ENCODE measurements around the gene TRAPPC10. TPM values are rescaled to one million over a fixed set of nuclear protein-coding genes. Genes with fewer than 3 reads are reported as not detected.

TRAPPC10 gene
- total and polyA plus RNA-seq, 10 of the 15 experiments (the other 5 are each of a cell fraction or from before 2014, with no cell fraction given), result 1.1 to 39.6 (median 28.2) TPM

DNA sequence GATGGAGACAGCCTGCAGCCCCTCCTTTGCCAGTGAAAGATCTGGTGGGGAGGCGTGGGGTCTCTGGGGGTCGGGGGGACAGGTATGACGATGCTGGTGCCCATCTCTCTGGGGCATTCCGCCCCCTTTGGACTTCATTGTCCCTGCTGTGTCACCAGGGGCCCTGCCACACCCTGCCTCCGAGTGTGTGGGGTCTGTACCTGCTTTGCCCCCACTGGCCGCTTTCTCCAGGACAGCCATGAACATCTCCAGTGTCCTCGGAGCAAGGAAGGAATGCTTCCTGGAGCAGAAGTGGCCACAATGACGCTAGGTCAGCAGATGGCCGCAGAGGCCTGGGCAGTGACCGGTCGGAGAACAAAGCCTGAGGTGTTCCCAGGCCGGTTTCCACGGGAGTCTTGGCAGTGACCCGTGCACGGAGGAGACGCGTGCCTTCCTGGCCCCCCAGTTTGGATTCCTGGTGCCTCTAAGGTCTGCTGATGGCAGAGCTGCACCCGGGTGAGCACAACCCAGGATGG is 18.6 kb upstream of the TRAPPC10 start:
- CTCF ChIA-PET, result no interaction called here

GRCh38 chr21:43994085-43994484 is 18.0 kb upstream of the TRAPPC10 start:
- no peak for ATAC-seq
- H3K27me3 ChIP-seq (replicated peaks in 1 of 2; ENCODE audit: control insufficient read depth in 2 of 2, insufficient read depth in 2 of 2, low read length in 1 of 2), result peaks cover 0 to 1% of the 10 kb centered on the region in 2 experiments; a peak in 1 of 4 replicates
- no peak overlapping the region for H3K27ac ChIP-seq (ENCODE audit: control insufficient read depth, insufficient read depth)
- 53% methylated on average over 11 of the region's 11 CpGs for WGBS (ENCODE audit: insufficient coverage, insufficient replicate concordance, low lambda C conversion rate, missing lambda C conversion rate)
- no peaks in the 10 kb centered on the region for H3K4me1 ChIP-seq (ENCODE audit: control insufficient read depth, insufficient read depth, low read length)
- no peak overlapping the region for H3K9ac ChIP-seq (ENCODE audit: control insufficient read depth, insufficient read depth, low read length)
- SMC1A ChIA-PET (ENCODE audit: uncharacterized antibody, unreplicated experiment), result no interaction called here
- H4K20me1 ChIP-seq (ENCODE audit: control insufficient read depth, insufficient read depth), result peaks cover 2% of the 10 kb centered on the region; the same call in 1 of the 2 replicates
- intact Hi-C loops (cut with micrococcal nuclease; ENCODE audit: unreplicated experiment) (no loop called here), in situ Hi-C loops (cut with MboI) (no loop called here)
- TF ChIP-seq PBX3 (IDR thresholded peaks at IDR 0.05; ENCODE audit: insufficient replicate concordance, low read depth, low read length), result no peak
- TF ChIP-seq CHD1 (IDR thresholded peaks at IDR 0.05; ENCODE audit: low read depth, low read length), result no peak
- TF ChIP-seq, protein P1, sequence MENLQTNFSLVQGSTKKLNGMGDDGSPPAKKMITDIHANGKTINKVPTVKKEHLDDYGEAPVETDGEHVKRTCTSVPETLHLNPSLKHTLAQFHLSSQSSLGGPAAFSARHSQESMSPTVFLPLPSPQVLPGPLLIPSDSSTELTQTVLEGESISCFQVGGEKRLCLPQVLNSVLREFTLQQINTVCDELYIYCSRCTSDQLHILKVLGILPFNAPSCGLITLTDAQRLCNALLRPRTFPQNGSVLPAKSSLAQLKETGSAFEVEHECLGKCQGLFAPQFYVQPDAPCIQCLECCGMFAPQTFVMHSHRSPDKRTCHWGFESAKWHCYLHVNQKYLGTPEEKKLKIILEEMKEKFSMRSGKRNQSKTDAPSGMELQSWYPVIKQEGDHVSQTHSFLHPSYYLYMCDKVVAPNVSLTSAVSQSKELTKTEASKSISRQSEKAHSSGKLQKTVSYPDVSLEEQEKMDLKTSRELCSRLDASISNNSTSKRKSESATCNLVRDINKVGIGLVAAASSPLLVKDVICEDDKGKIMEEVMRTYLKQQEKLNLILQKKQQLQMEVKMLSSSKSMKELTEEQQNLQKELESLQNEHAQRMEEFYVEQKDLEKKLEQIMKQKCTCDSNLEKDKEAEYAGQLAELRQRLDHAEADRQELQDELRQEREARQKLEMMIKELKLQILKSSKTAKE (IDR thresholded peaks at IDR 0.05; ENCODE audit: low read depth, poor library complexity, severe bottlenecking), result no peak
- no peak for TF ChIP-seq WRNIP1 (IDR thresholded peaks at IDR 0.05; ENCODE audit: borderline replicate concordance, low read depth, low read length)
- TF ChIP-seq RB1 (IDR thresholded peaks at IDR 0.05; ENCODE audit: borderline replicate concordance), result no peak
- TF ChIP-seq ZNF622 (IDR thresholded peaks at IDR 0.05), result no peak
- BruUV-seq (replicated peaks), result no TSS peak
- H3K79me2 ChIP-seq (ENCODE audit: control insufficient read depth, insufficient read depth, low read length), result no peaks in the 10 kb centered on the region
- no peak overlapping the region for H3K4me3 ChIP-seq
- POLR2A ChIA-PET, result no interaction called here
- RAD21 ChIA-PET (ENCODE audit: unreplicated experiment), result no interaction called here
- CTCF ChIA-PET, result no interaction called here
- no peak for FAIRE-seq
- DNase-seq (ENCODE audit: low read depth, low spot score), result no peak
- H3K4me2 ChIP-seq (ENCODE audit: control insufficient read depth, insufficient read depth), result no peak overlapping the region
- H3K36me3 ChIP-seq (ENCODE audit: control insufficient read depth in 2 of 2, insufficient read depth in 2 of 2, low read length in 1 of 2), result no peaks in the 10 kb centered on the region
- H2AFZ ChIP-seq (ENCODE audit: control insufficient read depth, low read depth, low read length), result no peak overlapping the region
- no peaks in the 10 kb centered on the region; the same call in 2 of the 3 replicates for H3K9me3 ChIP-seq (replicated peaks; ENCODE audit: control insufficient read depth, insufficient read depth, low read length)

More for the DNA sequence above, 18.6 kb upstream of the TRAPPC10 start:
- Histone ChIP-seq H3K9me3 (replicated peaks; ENCODE audit: control insufficient read depth, insufficient read depth, low read length) (no peaks in the 10 kb centered on the region; the same call in 2 of the 3 replicates), H3K4me3 (no peak overlapping the region), H3K36me3 (ENCODE audit: control insufficient read depth in 2 of 2, insufficient read depth in 2 of 2, low read length in 1 of 2) (no peaks in the 10 kb centered on the region), H3K27ac (ENCODE audit: control insufficient read depth, insufficient read depth) (no peak overlapping the region), H3K4me2 (ENCODE audit: control insufficient read depth, insufficient read depth) (no peak overlapping the region), H4K20me1 (ENCODE audit: control insufficient read depth, insufficient read depth) (peaks cover 2% of the 10 kb centered on the region; the same call in 1 of the 2 replicates), H3K9ac (ENCODE audit: control insufficient read depth, insufficient read depth, low read length) (no peak overlapping the region), H3K79me2 (ENCODE audit: control insufficient read depth, insufficient read depth, low read length) (no peaks in the 10 kb centered on the region), H3K27me3 (replicated peaks in 1 of 2; ENCODE audit: control insufficient read depth in 2 of 2, insufficient read depth in 2 of 2, low read length in 1 of 2) (peaks cover 0 to 1% of the 10 kb centered on the region in 2 experiments; a peak in 1 of 4 replicates), H2AFZ (ENCODE audit: control insufficient read depth, low read depth, low read length) (no peak overlapping the region), H3K4me1 (ENCODE audit: control insufficient read depth, insufficient read depth, low read length) (no peaks in the 10 kb centered on the region)
- ATAC-seq (no peak), FAIRE-seq (no peak), DNase-seq (ENCODE audit: low read depth, low spot score) (no peak)
- in situ Hi-C loops (cut with MboI) (no loop called here), intact Hi-C loops (cut with micrococcal nuclease; ENCODE audit: unreplicated experiment) (no loop called here)
- TF ChIP-seq TAF1 (IDR thresholded peaks at IDR 0.05; ENCODE audit: borderline replicate concordance, low read depth, low read length) (no peak), TARDBP (IDR thresholded peaks at IDR 0.05; ENCODE audit: borderline replicate concordance) (no peak), CHD1 (IDR thresholded peaks at IDR 0.05; ENCODE audit: low read depth, low read length) (no peak), SMAD5 (IDR thresholded peaks at IDR 0.05; ENCODE audit: low read depth) (no peak)
- RAD21 ChIA-PET (ENCODE audit: unreplicated experiment), result no interaction called here
- POLR2A ChIA-PET, result no interaction called here
- no TSS peak for BruUV-seq (replicated peaks)
- WGBS (ENCODE audit: insufficient coverage, insufficient replicate concordance, low lambda C conversion rate, missing lambda C conversion rate), result 53% methylated on average over 18 of the region's 18 CpGs
- SMC1A ChIA-PET (ENCODE audit: uncharacterized antibody, unreplicated experiment), result no interaction called here

All from GM12878 (cell line).